Transverse colon (tissue), 3 donors: Measurements from ENCODE around the gene EYA2.

ENCODE experiments used
- EP300 ChIP-seq: sonication (generic); formaldehyde crosslinking; IDR thresholded peaks from one replicate; pipeline ENCODE4 v1.6.1; 2017; ENCODE audit warnings: antibody characterized with exemption, low read depth
- TF ChIP-seq, protein P1 (sequence below), 5 experiments: fragments of 200-600 bp in 3 of 5; fragments of 450-650 bp in 2 of 5; sonication (generic) in 3 of 5; IDR thresholded peaks; 1 replicate in 2 of 5; 2 replicates in 3 of 5; pipeline ENCODE4 v1.5.1; 2016 to 2017; ENCODE audit warnings: antibody characterized with exemption in 5 of 5, inconsistent platforms in 3 of 5, mild to moderate bottlenecking in 2 of 5, moderate library complexity in 1 of 5

DNA sequence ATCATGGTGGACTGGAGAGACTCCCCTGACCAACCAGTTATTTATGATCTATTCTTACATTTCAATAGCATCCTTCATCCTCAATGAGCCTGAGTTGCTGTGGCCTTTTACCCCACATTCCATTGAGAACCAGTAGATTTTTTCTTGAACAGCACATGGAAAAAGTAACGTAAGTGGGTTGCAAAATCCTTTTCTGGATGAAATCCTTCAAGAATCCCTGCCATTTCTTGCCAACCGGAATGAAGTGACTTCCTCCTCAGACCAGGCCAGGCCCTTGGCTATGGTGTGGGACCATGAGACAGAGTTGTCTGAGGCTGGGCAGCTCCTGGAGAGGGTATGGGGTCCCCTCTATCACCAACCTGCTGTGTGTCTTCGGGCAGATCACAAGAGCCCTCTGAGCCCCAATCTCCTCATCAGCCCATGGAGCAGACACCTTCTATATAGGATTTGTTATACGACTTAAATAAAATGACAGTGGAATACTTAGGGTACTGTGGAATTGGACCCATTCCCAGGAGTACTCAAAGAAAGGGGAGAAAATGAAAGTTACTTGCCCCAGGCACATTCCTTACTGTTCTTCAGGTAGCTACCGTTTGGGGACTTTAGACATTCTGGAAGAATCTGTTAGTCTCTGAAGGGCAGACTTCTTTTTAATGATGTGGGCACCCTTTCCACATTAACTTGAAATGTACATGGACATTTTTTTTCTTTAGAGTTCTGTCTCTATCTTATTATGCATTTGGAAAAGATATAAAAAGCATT, 10.9 kb downstream of the EYA2 start:
- TF ChIP-seq, protein P1, sequence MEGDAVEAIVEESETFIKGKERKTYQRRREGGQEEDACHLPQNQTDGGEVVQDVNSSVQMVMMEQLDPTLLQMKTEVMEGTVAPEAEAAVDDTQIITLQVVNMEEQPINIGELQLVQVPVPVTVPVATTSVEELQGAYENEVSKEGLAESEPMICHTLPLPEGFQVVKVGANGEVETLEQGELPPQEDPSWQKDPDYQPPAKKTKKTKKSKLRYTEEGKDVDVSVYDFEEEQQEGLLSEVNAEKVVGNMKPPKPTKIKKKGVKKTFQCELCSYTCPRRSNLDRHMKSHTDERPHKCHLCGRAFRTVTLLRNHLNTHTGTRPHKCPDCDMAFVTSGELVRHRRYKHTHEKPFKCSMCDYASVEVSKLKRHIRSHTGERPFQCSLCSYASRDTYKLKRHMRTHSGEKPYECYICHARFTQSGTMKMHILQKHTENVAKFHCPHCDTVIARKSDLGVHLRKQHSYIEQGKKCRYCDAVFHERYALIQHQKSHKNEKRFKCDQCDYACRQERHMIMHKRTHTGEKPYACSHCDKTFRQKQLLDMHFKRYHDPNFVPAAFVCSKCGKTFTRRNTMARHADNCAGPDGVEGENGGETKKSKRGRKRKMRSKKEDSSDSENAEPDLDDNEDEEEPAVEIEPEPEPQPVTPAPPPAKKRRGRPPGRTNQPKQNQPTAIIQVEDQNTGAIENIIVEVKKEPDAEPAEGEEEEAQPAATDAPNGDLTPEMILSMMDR (IDR thresholded peaks at IDR 0.05): no peak
- TF ChIP-seq EP300: no peak
